A549 (cell line): ENCODE data around the gene MGAT3. TPM values are rescaled to one million over a fixed set of nuclear protein-coding genes. Genes with fewer than 3 reads are reported as not detected.

ENCODE experiments used
- ATAC-seq, 2 experiments: fragments of 200-7000 bp in 1 of 2; fragments of >200 bp in 1 of 2; cut with Nextera tagmentation in 1 of 2; cut with Tn5 transposase in 1 of 2; 3 replicates each; pipeline versions ENCODE4 v1.8.0 to v1.9.1; 2018 to 2020; ENCODE audit warnings: mild to moderate bottlenecking in 1 of 2, moderate library complexity in 1 of 2
- CTCF ChIA-PET: fragments of 300-600 bp; sonication (Branson Sonifier 250); formaldehyde crosslinking; extraction: SDS; loops from one replicate; lab custom pipeline; 2021; ENCODE audit warnings: antibody characterized with exemption, inconsistent platforms; lab: Yijun Ruan, JAX
- POLR2A ChIA-PET: fragments of 350-600 bp; formaldehyde crosslinking; extraction: SDS; loops from one replicate; lab custom pipeline; 2021; ENCODE audit warnings: antibody characterized with exemption, inconsistent platforms; lab: Yijun Ruan, JAX
- DNase-seq, 2 experiments: peaks; one replicate each; pipeline versions ENCODE4 v3.0.0 to v3.0.0-alpha.2; 2011 to 2016; ENCODE audit warnings: low read depth in 1 of 2, low spot score in 1 of 2
- FAIRE-seq: peaks from 2 replicates; lab custom pipeline; 2011; peaks lifted over from hg19 to GRCh38; lab: Jason Lieb, UNC
- H3K27ac ChIP-seq, 2 experiments: fragments of >200 bp; sonication (Bioruptor Twin); formaldehyde crosslinking; 3 replicates each; pipeline ENCODE4 v1.5.1; 2016 to 2017
- H3K4me1 ChIP-seq: fragments of >200 bp; sonication (Bioruptor Twin); formaldehyde crosslinking; 3 replicates; pipeline ENCODE4 v1.6.1; 2016
- H3K4me2 ChIP-seq: fragments of >200 bp; sonication (Bioruptor Twin); formaldehyde crosslinking; 3 replicates; pipeline ENCODE4 v1.6.1; 2016
- H3K4me3 ChIP-seq: fragments of >200 bp; sonication (Bioruptor Twin); formaldehyde crosslinking; 3 replicates; pipeline ENCODE4 v1.5.1; 2016
- H3K9me3 ChIP-seq: fragments of >200 bp; sonication (Bioruptor Twin); formaldehyde crosslinking; 3 replicates; pipeline ENCODE4 v1.6.1; 2016
- BHLHE40 ChIP-seq: IDR thresholded peaks from 2 replicates; pipeline ENCODE4 v1.6.1; 2012; ENCODE audit warnings: low read depth, low read length, inconsistent platforms
- CHD4 ChIP-seq: fragments of 200-600 bp; sonication (generic); IDR thresholded peaks from 2 replicates; pipeline ENCODE4 v1.6.1; 2016; ENCODE audit warnings: antibody characterized with exemption, mild to moderate bottlenecking, borderline replicate concordance
- FOSL2 ChIP-seq, 2 experiments: fragments of 450-650 bp in 1 of 2; fragments of >200 bp in 1 of 2; sonication (Bioruptor Twin) in 1 of 2; formaldehyde crosslinking; IDR thresholded peaks; 2 replicates each; pipeline versions ENCODE4 v1.5.0 to v1.6.1; 2016 to 2020; ENCODE audit warnings: mild to moderate bottlenecking in 1 of 2, moderate library complexity in 1 of 2
- GATA3 ChIP-seq: IDR thresholded peaks from 2 replicates; pipeline ENCODE4 v1.6.1; 2012; ENCODE audit warnings: borderline replicate concordance
- HOXA7 ChIP-seq: fragments of 250-450 bp; sonication (Bioruptor Pico); IDR thresholded peaks from 2 replicates; pipeline ENCODE4 v1.5.0; 2020; ENCODE audit warnings: mild to moderate bottlenecking, moderate library complexity
- HOXB13 ChIP-seq: fragments of 250-450 bp; sonication (Bioruptor Pico); IDR thresholded peaks from 2 replicates; pipeline ENCODE4 v1.5.0; 2020; ENCODE audit warnings: low read depth, mild to moderate bottlenecking, moderate library complexity
- KDM1A ChIP-seq: fragments of 200-600 bp; sonication (generic); IDR thresholded peaks from 2 replicates; pipeline ENCODE4 v1.6.1; 2016; ENCODE audit warnings: low read depth, mild to moderate bottlenecking
- MAZ ChIP-seq: fragments of 150-350 bp; IDR thresholded peaks from 2 replicates; pipeline ENCODE4 v1.6.1; 2014; ENCODE audit warnings: antibody characterized with exemption, low read depth, low read length, borderline replicate concordance
- PHF8 ChIP-seq: fragments of 200-600 bp; sonication (generic); IDR thresholded peaks from 2 replicates; pipeline ENCODE4 v1.6.1; 2016; ENCODE audit warnings: low read depth, mild to moderate bottlenecking, antibody characterized with exemption, moderate library complexity, borderline replicate concordance
- RAD21 ChIP-seq, 2 experiments: fragments of >200 bp in 1 of 2; sonication (Bioruptor Twin) in 1 of 2; formaldehyde crosslinking in 1 of 2; IDR thresholded peaks in 1 of 2; conservative IDR thresholded peaks in 1 of 2; 2 replicates in 1 of 2; 3 replicates in 1 of 2; pipeline ENCODE4 v1.6.1; 2012 to 2018; ENCODE audit warnings: inconsistent platforms in 1 of 2
- RARB ChIP-seq: fragments of 250-450 bp; sonication (Bioruptor Pico); IDR thresholded peaks from 2 replicates; pipeline ENCODE4 v1.8.0; 2021; ENCODE audit warnings: mild to moderate bottlenecking, moderate library complexity
- RFX5 ChIP-seq: fragments of 450-650 bp; IDR thresholded peaks from 2 replicates; pipeline ENCODE4 v1.7.1; 2014; ENCODE audit warnings: antibody characterized with exemption, mild to moderate bottlenecking, moderate library complexity
- RNF2 ChIP-seq: fragments of 200-600 bp; sonication (generic); IDR thresholded peaks from 2 replicates; pipeline ENCODE4 v1.6.1; 2016; ENCODE audit warnings: low read depth, mild to moderate bottlenecking, antibody characterized with exemption, moderate library complexity, borderline replicate concordance
- TP53 ChIP-seq: fragments of 250-450 bp; sonication (Bioruptor Pico); IDR thresholded peaks from 2 replicates; pipeline ENCODE4 v1.5.0; 2021; ENCODE audit warnings: mild to moderate bottlenecking, moderate library complexity
- ZNF302 ChIP-seq: fragments of 250-450 bp; sonication (Bioruptor Pico); IDR thresholded peaks from 2 replicates; pipeline ENCODE4 v1.9.0; 2021; ENCODE audit warnings: inconsistent platforms, mild to moderate bottlenecking, moderate library complexity
- WGBS: methylation state at CpG from one replicate; pipeline ENCODE4 v1.1.6; 2017; ENCODE audit errors: missing lambda C conversion rate; 5-methylcytosine and 5-hydroxymethylcytosine counted together
- polyA plus RNA-seq, 4 experiments: library from polyadenylated mRNA; depleted of rRNA in 3 of 4; stranded (reverse); fragments of >200 nt; fragmentation: RNase III in 1 of 4; extraction: RNeasy Plus Mini Kit Qiagen cat#74134 plus additional on column Dnase treatment in 1 of 4; gene quantifications; 2 replicates in 3 of 4; 3 replicates in 1 of 4; pipeline ENCODE4 v1.2.3, GENCODE V29; 2011 to 2017
- TF ChIP-seq, protein P1 (sequence below): IDR thresholded peaks from 2 replicates; pipeline ENCODE4 v1.6.1; 2012
- TF ChIP-seq, protein P2 (sequence below): fragments of 250-450 bp; sonication (Bioruptor Pico); IDR thresholded peaks from 2 replicates; pipeline ENCODE4 v1.5.0; 2021; ENCODE audit warnings: mild to moderate bottlenecking, moderate library complexity, borderline replicate concordance
- TF ChIP-seq, protein P3 (sequence below): fragments of 200-600 bp; sonication (generic); IDR thresholded peaks from 2 replicates; pipeline ENCODE4 v1.6.1; 2016; ENCODE audit warnings: antibody characterized with exemption, mild to moderate bottlenecking, moderate library complexity

The MGAT3 gene
- polyA plus RNA-seq, 2 of the 4 experiments (the other 2 are of a cell fraction) = 0.62 to 0.84 TPM

DNA sequence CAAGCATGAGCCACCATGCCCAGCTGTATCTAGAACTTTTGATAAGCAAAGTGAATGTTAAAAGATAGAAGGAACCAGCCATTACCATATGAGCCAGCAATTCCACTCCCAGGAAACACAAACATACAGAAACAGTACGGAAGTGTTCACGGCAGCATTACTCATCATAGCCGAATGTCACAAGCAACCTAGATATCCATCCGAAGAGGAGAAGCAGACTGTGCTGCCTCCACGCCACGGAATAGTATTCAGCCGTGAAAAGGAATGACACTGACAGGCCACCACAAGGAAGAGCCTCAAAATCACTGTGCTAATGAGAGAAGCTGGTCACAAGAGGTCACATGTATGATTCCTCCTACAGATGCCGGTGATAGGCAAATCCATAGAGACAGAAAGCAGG is 17.6 kb upstream of the MGAT3 start:
- TF ChIP-seq, protein P1, sequence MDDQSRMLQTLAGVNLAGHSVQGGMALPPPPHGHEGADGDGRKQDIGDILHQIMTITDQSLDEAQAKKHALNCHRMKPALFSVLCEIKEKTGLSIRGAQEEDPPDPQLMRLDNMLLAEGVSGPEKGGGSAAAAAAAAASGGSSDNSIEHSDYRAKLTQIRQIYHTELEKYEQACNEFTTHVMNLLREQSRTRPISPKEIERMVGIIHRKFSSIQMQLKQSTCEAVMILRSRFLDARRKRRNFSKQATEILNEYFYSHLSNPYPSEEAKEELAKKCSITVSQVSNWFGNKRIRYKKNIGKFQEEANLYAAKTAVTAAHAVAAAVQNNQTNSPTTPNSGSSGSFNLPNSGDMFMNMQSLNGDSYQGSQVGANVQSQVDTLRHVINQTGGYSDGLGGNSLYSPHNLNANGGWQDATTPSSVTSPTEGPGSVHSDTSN = no peak
- no peak for TF ChIP-seq CHD4
- no peak for TF ChIP-seq FOSL2 (IDR thresholded peaks at IDR 0.05)
- 0 out of 2 replicates have a peak, but pooled peaks have one; percentile 3 for TF ChIP-seq FOSL2 (CRISPR knock-in tag; IDR thresholded peaks at IDR 0.05)
- TF ChIP-seq RAD21 (conservative IDR thresholded peaks at IDR 0.05 in 1 of 2, IDR thresholded peaks at IDR 0.05 in 1 of 2) = no peak
- Histone ChIP-seq H3K9me3 (no peaks in the 10 kb centered on the region), H3K4me1 (0 out of 3 replicates have a peak, but pooled peaks cover 8% of the 10 kb centered on the region), H3K27ac (no peak overlapping the region), H3K4me2 (no peak overlapping the region), H3K4me3 (no peak overlapping the region)
- CTCF ChIA-PET = interaction anchor here (1.2 kb wide), 2 partner anchors 54 to 90 kb away, joined by 3 read pairs; no protein-coding TSS in a partner anchor
- POLR2A ChIA-PET = no interaction called here
- DNase-seq = peak in 1 of 2 experiments; percentile 38
- no peak for FAIRE-seq
- peak; percentile 22 to 30; a peak in 2 of 6 replicates for ATAC-seq
- 33% methylated on average over 8 of the region's 8 CpGs for WGBS

DNA sequence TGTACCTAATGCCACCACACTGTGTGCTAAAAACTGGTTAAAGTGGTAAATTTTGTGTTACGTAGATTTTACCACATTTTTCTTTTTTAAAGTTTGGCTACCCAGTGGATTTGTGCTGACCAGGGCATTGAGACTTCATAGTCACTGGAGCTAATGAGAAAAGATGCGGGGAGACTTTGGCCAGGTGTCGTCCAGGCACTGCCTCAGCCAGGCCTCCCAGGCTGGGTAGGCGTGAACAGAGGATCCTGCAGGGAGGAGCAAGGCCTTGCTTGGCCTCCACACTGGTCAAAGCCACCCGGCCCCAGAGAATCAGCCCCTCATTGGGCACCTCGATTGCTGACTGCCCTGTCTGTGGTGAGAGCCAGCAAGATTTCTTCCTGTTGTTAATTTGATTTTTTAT is 13.4 kb upstream of the MGAT3 start:
- CTCF ChIA-PET = interaction anchor here (0.5 kb wide), 1 partner anchor 83 kb away, joined by 4 read pairs; no protein-coding TSS in a partner anchor
- Histone ChIP-seq H3K9me3 (no peaks in the 10 kb centered on the region), H3K27ac (no peak overlapping the region), H3K4me3 (no peak overlapping the region), H3K4me1 (no peaks in the 10 kb centered on the region), H3K4me2 (no peak overlapping the region)
- WGBS = 82% methylated on average over 6 of the region's 6 CpGs
- no peak for FAIRE-seq
- POLR2A ChIA-PET = no interaction called here
- ATAC-seq = no peak
- TF ChIP-seq MAZ = no peak
- TF ChIP-seq HOXA7 (CRISPR knock-in tag) = no peak
- TF ChIP-seq HOXB13 = no peak
- TF ChIP-seq GATA3 = no peak
- no peak for TF ChIP-seq RNF2
- TF ChIP-seq TP53 = no peak
- TF ChIP-seq, protein P2, sequence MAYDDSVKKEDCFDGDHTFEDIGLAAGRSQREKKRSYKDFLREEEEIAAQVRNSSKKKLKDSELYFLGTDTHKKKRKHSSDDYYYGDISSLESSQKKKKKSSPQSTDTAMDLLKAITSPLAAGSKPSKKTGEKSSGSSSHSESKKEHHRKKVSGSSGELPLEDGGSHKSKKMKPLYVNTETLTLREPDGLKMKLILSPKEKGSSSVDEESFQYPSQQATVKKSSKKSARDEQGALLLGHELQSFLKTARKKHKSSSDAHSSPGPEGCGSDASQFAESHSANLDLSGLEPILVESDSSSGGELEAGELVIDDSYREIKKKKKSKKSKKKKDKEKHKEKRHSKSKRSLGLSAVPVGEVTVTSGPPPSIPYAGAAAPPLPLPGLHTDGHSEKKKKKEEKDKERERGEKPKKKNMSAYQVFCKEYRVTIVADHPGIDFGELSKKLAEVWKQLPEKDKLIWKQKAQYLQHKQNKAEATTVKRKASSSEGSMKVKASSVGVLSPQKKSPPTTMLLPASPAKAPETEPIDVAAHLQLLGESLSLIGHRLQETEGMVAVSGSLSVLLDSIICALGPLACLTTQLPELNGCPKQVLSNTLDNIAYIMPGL = no peak
- no peak for TF ChIP-seq PHF8
- no peak for TF ChIP-seq BHLHE40
- no peak for TF ChIP-seq RARB (CRISPR knock-in tag)
- no peak for TF ChIP-seq ZNF302 (CRISPR knock-in tag)
- no peak for TF ChIP-seq RFX5
- TF ChIP-seq, protein P3, sequence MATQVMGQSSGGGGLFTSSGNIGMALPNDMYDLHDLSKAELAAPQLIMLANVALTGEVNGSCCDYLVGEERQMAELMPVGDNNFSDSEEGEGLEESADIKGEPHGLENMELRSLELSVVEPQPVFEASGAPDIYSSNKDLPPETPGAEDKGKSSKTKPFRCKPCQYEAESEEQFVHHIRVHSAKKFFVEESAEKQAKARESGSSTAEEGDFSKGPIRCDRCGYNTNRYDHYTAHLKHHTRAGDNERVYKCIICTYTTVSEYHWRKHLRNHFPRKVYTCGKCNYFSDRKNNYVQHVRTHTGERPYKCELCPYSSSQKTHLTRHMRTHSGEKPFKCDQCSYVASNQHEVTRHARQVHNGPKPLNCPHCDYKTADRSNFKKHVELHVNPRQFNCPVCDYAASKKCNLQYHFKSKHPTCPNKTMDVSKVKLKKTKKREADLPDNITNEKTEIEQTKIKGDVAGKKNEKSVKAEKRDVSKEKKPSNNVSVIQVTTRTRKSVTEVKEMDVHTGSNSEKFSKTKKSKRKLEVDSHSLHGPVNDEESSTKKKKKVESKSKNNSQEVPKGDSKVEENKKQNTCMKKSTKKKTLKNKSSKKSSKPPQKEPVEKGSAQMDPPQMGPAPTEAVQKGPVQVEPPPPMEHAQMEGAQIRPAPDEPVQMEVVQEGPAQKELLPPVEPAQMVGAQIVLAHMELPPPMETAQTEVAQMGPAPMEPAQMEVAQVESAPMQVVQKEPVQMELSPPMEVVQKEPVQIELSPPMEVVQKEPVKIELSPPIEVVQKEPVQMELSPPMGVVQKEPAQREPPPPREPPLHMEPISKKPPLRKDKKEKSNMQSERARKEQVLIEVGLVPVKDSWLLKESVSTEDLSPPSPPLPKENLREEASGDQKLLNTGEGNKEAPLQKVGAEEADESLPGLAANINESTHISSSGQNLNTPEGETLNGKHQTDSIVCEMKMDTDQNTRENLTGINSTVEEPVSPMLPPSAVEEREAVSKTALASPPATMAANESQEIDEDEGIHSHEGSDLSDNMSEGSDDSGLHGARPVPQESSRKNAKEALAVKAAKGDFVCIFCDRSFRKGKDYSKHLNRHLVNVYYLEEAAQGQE = no peak
- no peak for TF ChIP-seq KDM1A
- no peak for DNase-seq
